ENCODE results near the gene FANCE. TPM values are rescaled to one million over a fixed set of nuclear protein-coding genes. Genes with fewer than 3 reads are reported as not detected.

FANCE gene
- total and polyA plus RNA-seq, 5 donors from 2014 or later = 4.8 to 6.6 (median 5.4) TPM

DNA sequence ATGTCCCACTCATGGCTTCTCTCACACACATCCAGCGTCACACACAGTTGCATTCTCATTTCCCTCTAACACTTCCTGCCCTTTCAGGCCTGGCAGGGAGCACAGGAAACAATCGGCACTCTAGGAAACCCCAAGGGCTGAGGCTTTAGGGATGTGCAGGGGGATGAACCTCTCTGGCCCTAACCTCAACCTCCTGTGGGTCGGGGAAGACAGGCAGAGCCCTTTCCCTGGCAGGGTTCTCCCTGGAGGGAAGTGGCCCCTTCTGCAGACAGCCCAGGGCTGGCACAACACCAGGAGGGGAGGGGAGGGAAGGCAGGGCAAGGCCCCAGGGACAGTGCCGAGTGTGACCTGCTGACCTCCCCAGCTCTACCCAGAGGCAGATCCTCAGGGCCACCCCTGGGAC lies 42.0 kb downstream of the FANCE start:
- Mint-ChIP-seq H3K36me3 (no peaks in the 10 kb centered on the region), H3K27ac (peak overlapping the region in 1 of 3 donors; percentile 47), H3K4me3 (peak overlapping the region in 3 of 4 donors; percentile 26 to 53 (median 32)), H3K9me3 (peaks cover 0 to 2% (median 0%) of the 10 kb centered on the region in 7 donors), H3K27me3 (peaks cover 20% of the 10 kb centered on the region), H3K4me1 (peaks cover 0 to 27% (median 4%) of the 10 kb centered on the region in 4 donors)
- Histone ChIP-seq H3K9me3 (ENCODE audit: control insufficient read depth in 2 of 2, low read length in 2 of 2) (no peaks in the 10 kb centered on the region), H3K4me3 (ENCODE audit: low read depth, low read length) (no peak overlapping the region), H3K27ac (ENCODE audit: insufficient read depth, low read length, poor library complexity, severe bottlenecking) (no peak overlapping the region), H3K4me1 (ENCODE audit: control insufficient read depth, insufficient read depth, low read length, poor library complexity, severe bottlenecking) (peaks cover 17% of the 10 kb centered on the region), H3K36me3 (ENCODE audit: control insufficient read depth, insufficient read depth, low read length) (no peaks in the 10 kb centered on the region), H3K27me3 (ENCODE audit: control insufficient read depth, insufficient read depth, low read length) (peaks cover 7% of the 10 kb centered on the region)
- ATAC-seq (ENCODE audit: low read depth in 2 of 2) = no peak
- DNase-seq = no peak

DNA sequence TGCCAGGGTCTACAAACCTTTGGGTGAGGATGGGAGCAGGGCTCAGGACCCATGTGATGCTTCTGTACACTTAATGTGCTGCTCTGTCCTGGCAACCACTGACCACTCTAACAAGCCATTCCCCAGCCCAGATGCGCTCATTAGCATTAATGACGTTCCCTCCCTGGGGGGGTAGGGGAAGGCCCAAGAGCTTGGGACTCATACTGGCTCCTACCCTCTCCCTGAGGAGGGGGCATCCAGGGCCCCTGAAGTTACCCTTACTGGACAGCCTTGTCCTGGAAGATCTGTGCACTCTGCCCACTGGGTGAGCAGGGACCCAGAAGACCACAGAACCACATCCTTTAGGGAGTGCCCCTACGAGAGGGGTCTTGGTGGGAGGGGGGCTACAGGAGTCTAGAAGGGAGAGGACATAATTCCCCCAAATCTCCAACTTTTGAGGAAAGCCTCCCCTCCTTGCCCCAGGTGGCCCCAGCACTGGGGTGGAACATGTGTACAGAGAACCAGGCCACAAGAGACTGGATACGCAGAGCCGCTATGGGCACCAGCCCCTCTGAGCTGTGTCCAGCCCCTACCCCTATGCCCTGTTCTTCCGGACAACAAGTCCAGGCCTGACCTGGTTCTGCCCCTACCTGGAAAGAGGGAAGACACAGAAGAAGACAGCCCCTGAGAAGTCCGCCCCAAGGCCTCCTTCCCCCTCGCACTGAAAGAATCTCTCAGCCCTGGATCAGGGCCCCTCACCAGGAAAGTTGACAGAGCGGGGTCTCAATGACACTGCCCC lies 43.3 kb downstream of the FANCE start:
- H3K36me3 Mint-ChIP-seq = no peaks in the 10 kb centered on the region
- DNase-seq = no peak
- no peak for ATAC-seq (ENCODE audit: low read depth in 2 of 2)
- Histone ChIP-seq H3K27me3 (ENCODE audit: control insufficient read depth, insufficient read depth, low read length) (peaks cover 10% of the 10 kb centered on the region), H3K27ac (ENCODE audit: insufficient read depth, low read length, poor library complexity, severe bottlenecking) (no peak overlapping the region), H3K4me1 (ENCODE audit: control insufficient read depth, insufficient read depth, low read length, poor library complexity, severe bottlenecking) (peaks cover 17% of the 10 kb centered on the region), H3K36me3 (ENCODE audit: control insufficient read depth, insufficient read depth, low read length) (no peaks in the 10 kb centered on the region), H3K9me3 (ENCODE audit: control insufficient read depth in 2 of 2, low read length in 2 of 2) (no peaks in the 10 kb centered on the region), H3K4me3 (ENCODE audit: low read depth, low read length) (no peak overlapping the region)
- peak overlapping the region; percentile 81 to 90 (median 84) for H3K4me3 Mint-ChIP-seq
- H3K9me3 Mint-ChIP-seq = peaks cover 0 to 2% (median 0%) of the 10 kb centered on the region in 7 donors
- peaks cover 28% of the 10 kb centered on the region for H3K27me3 Mint-ChIP-seq
- H3K27ac Mint-ChIP-seq = peak overlapping the region in 1 of 3 donors; percentile 47
- H3K4me1 Mint-ChIP-seq = peaks cover 0 to 27% (median 5%) of the 10 kb centered on the region in 4 donors

DNA sequence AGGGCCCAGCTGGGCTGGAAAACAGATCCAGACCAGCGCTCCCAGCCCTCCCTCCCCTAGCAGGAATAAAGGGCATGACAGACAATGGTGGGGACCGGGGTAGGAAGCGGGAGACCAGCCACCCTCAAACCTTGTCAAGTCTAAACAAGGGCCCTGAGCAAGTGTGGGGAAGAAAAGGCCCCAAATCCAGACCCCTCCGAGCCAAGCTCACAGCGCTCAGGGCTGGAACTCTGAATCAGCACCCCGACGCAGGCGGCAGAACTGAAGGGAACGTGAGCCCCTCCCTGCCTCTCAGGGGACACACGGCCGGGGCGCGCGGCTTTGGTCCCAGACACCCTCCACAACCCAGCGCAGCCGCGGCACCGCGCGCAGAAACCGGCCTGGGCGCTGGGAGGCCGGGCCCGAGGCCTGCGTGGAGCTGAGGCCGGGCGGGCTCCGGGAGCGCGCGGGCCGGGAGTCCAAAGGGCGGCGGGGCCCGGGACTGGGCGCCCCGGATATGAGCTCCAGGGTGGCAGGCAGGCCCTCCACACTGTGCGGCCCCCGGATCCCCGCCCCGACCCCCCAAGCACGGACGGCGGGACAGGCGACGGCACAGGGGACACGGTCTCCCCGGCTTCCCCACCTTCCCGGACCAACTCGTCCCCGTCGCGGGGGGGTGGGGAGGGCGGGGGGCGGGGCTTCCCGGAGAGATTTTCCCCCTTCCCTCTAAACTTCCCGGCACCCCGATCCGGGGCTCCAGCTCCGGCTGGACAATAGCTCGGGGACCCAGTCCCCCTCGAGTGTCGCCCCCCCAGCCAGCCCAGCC lies 44.1 kb downstream of the FANCE start:
- Mint-ChIP-seq H3K4me3 (peak overlapping the region; percentile 81 to 90 (median 84)), H3K27me3 (peaks cover 28% of the 10 kb centered on the region), H3K4me1 (peaks cover 0 to 24% (median 5%) of the 10 kb centered on the region in 4 donors), H3K9me3 (peaks cover 0 to 2% (median 0%) of the 10 kb centered on the region in 7 donors), H3K27ac (peak overlapping the region in 1 of 3 donors; percentile 47), H3K36me3 (no peaks in the 10 kb centered on the region)
- DNase-seq = no peak
- Histone ChIP-seq H3K4me3 (ENCODE audit: low read depth, low read length) (no peak overlapping the region), H3K4me1 (ENCODE audit: control insufficient read depth, insufficient read depth, low read length, poor library complexity, severe bottlenecking) (peaks cover 17% of the 10 kb centered on the region), H3K27ac (ENCODE audit: insufficient read depth, low read length, poor library complexity, severe bottlenecking) (no peak overlapping the region), H3K9me3 (ENCODE audit: control insufficient read depth in 2 of 2, low read length in 2 of 2) (no peaks in the 10 kb centered on the region), H3K36me3 (ENCODE audit: control insufficient read depth, insufficient read depth, low read length) (no peaks in the 10 kb centered on the region), H3K27me3 (ENCODE audit: control insufficient read depth, insufficient read depth, low read length) (peaks cover 10% of the 10 kb centered on the region)
- no peak for ATAC-seq (ENCODE audit: low read depth in 2 of 2)

DNA sequence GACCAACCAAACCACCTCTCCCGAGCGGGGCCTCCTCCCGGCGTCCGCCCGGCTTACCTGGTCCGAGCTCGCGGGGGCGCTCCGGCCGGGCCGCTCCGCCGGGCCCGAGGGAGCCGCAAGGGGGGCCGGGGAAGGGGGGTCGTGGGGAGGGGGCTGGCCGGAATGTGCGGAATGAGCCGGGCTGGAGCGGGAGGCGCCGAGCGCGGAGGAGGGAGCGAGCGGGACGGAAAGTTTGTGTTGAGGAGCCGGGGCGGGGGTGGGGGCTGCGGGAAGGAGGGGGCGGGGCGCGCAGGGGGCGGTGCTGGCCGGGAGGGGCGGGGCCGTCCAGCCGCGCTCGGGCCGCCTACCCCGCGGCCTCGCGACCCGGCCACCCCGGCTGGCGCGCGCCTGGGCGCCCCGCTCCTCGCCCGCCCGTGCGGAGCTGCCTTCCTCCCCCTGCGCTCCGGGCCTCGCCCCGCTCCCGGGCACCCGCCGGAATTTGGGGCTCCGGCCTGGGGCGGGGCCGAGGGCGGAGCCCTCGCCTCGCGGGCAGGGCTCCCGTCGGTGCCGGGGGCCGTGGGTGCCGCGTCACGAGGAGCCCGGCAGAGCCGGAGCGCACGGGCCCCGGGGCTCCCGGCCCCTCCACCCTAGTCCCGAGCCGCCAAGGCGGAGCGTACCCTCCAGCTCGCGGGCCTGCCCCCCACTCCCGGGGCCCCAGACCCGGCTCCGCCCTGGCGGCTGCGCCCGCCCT lies 44.9 kb downstream of the FANCE start, which contains the start of gene TEAD3:
Gene TEAD3, minus strand, starts transcription at position 239 of the 730 bp plus-strand sequence.
- Histone ChIP-seq H3K27me3 (ENCODE audit: control insufficient read depth, insufficient read depth, low read length) (peaks cover 10% of the 10 kb centered on the region), H3K36me3 (ENCODE audit: control insufficient read depth, insufficient read depth, low read length) (no peaks in the 10 kb centered on the region), H3K4me3 (ENCODE audit: low read depth, low read length) (no peak within 1 kb of the TSS), H3K27ac (ENCODE audit: insufficient read depth, low read length, poor library complexity, severe bottlenecking) (no peak within 1 kb of the TSS), H3K4me1 (ENCODE audit: control insufficient read depth, insufficient read depth, low read length, poor library complexity, severe bottlenecking) (peaks cover 17% of the 10 kb centered on the region), H3K9me3 (ENCODE audit: control insufficient read depth in 2 of 2, low read length in 2 of 2) (no peaks in the 10 kb centered on the region)
- Mint-ChIP-seq H3K4me3 (peak within 1 kb of the TSS; percentile 81 to 91 (median 85)), H3K27ac (peak within 1 kb of the TSS in 2 of 3 donors; percentile 47 to 66), H3K36me3 (no peaks in the 10 kb centered on the region), H3K27me3 (peaks cover 28% of the 10 kb centered on the region), H3K9me3 (peaks cover 0 to 2% (median 0%) of the 10 kb centered on the region in 7 donors), H3K4me1 (peaks cover 0 to 24% (median 5%) of the 10 kb centered on the region in 4 donors)
- peak; percentile 59 to 62 for ATAC-seq (ENCODE audit: low read depth in 2 of 2)
- DNase-seq = peak; percentile 29 to 52 (median 44)

DNA sequence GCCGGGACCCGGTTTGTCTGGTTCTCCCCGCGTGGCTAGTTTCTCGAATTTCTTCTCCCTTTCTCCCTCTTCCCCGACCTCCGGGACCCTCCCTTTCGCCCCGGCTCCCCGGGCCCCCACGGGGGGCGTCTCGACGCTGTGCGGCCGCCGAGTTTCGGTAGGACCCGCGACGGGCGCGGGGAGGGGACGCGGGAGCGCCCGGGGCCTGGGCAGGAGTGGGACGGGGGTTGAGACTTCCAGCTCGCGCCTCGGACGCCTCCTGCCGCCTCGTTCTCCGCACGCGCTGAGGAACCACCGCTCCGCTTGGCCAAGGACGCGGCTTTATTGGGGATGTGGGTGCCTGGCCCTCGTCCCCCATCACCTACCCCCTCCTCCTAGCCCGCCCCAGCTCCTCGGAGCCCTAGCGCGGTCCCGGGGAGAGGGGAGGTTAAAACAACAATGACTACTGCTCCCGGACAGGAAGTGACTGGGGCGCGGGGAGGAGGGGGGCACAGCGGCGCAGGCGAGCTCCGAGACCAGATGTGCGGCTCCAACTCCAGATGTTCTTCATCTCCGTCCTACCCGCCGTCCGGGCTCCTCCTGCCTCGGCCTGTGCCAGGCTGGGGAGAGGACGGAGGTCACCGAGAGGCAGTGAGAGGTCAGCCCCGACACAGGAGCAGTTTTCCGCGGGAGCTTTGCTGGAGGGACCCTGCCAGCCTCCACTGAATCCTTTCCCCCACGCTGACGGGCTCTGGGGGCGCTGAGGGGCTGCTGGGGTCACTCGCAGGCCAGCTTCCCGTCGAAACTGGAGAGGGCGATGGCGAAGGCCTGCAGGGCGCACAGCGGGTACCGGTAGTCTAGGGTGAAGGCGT lies 45.7 kb downstream of the FANCE start:
- Histone ChIP-seq H3K27ac (ENCODE audit: insufficient read depth, low read length, poor library complexity, severe bottlenecking) (no peak overlapping the region), H3K9me3 (ENCODE audit: control insufficient read depth in 2 of 2, low read length in 2 of 2) (no peaks in the 10 kb centered on the region), H3K36me3 (ENCODE audit: control insufficient read depth, insufficient read depth, low read length) (no peaks in the 10 kb centered on the region), H3K27me3 (ENCODE audit: control insufficient read depth, insufficient read depth, low read length) (peaks cover 10% of the 10 kb centered on the region), H3K4me3 (ENCODE audit: low read depth, low read length) (no peak overlapping the region), H3K4me1 (ENCODE audit: control insufficient read depth, insufficient read depth, low read length, poor library complexity, severe bottlenecking) (peaks cover 17% of the 10 kb centered on the region)
- Mint-ChIP-seq H3K9me3 (peaks cover 0 to 2% (median 0%) of the 10 kb centered on the region in 7 donors), H3K27ac (peak overlapping the region in 1 of 3 donors; percentile 66), H3K4me3 (peak overlapping the region; percentile 82 to 91 (median 86)), H3K4me1 (peaks cover 0 to 24% (median 5%) of the 10 kb centered on the region in 4 donors), H3K27me3 (peaks cover 32% of the 10 kb centered on the region), H3K36me3 (no peaks in the 10 kb centered on the region)
- peak; percentile 16 to 51 (median 33) for DNase-seq
- ATAC-seq (ENCODE audit: low read depth in 2 of 2) = peak; percentile 5 to 33

DNA sequence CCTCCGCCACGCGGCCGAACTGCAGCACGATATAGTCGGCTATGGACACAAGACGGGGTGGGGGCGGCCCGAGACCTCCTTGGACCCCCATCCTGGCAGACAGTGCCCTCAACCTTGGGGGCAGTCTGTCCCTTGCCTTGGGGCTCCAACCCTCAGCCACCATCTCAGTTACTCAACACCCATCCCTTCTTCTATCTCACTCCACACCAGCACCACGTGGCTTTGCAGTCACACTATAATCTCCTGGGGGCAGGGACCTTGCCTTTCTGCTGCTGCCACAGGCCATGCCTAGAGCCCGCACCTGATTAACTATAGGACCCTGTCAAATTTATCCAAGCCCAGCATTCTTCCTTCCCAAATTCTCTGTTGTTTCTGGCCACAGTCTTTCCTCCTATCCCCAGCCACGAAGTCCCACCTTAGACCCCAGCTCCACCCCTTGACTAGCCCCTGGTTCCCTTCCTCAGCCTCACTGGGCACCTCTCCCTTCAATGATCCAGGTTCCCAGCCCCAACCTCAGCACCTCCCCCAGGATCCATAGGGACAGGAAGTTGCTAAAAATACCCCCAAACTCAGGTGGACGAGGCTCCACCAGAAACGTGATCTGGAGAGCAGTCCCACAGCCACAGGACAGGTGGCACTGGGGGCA lies 46.4 kb downstream of the FANCE start:
- Mint-ChIP-seq H3K4me3 (peak overlapping the region; percentile 82 to 91 (median 86)), H3K27me3 (peaks cover 40% of the 10 kb centered on the region), H3K36me3 (no peaks in the 10 kb centered on the region), H3K27ac (peak overlapping the region in 2 of 3 donors; percentile 70 to 93), H3K4me1 (peaks cover 0 to 19% (median 5%) of the 10 kb centered on the region in 4 donors), H3K9me3 (peaks cover 0 to 2% (median 0%) of the 10 kb centered on the region in 7 donors)
- Histone ChIP-seq H3K27ac (ENCODE audit: insufficient read depth, low read length, poor library complexity, severe bottlenecking) (no peak overlapping the region), H3K4me3 (ENCODE audit: low read depth, low read length) (no peak overlapping the region), H3K36me3 (ENCODE audit: control insufficient read depth, insufficient read depth, low read length) (no peaks in the 10 kb centered on the region), H3K4me1 (ENCODE audit: control insufficient read depth, insufficient read depth, low read length, poor library complexity, severe bottlenecking) (peaks cover 17% of the 10 kb centered on the region), H3K27me3 (ENCODE audit: control insufficient read depth, insufficient read depth, low read length) (peaks cover 8% of the 10 kb centered on the region), H3K9me3 (ENCODE audit: control insufficient read depth in 2 of 2, low read length in 2 of 2) (no peaks in the 10 kb centered on the region)
- ATAC-seq (ENCODE audit: low read depth in 2 of 2) = no peak
- no peak for DNase-seq
